GM12891 (cell line): ENCODE results near the gene MYMX.
A peak's percentile ranks its signal among the peaks of the same experiment; 100 is the strongest.

Source experiments
- PAX5 ChIP-seq: IDR thresholded peaks from 2 replicates; pipeline ENCODE4 v1.6.1; 2011; ENCODE audit warnings: low read length, moderate library complexity, mild to moderate bottlenecking; ENCODE audit not compliant: insufficient read depth, severe bottlenecking
- POLR2A ChIP-seq: IDR thresholded peaks from 2 replicates; pipeline ENCODE4 v1.6.1; 2011; ENCODE audit warnings: low read depth, low read length, control low read depth
- POLR2AphosphoS5 ChIP-seq: IDR thresholded peaks from 2 replicates; pipeline ENCODE4 v1.6.1; 2011; ENCODE audit warnings: low read depth, low read length, control low read depth
- POU2F2 ChIP-seq: IDR thresholded peaks from 2 replicates; pipeline ENCODE4 v1.6.1; 2011; ENCODE audit warnings: low read depth, mild to moderate bottlenecking, control low read depth, low read length, moderate library complexity
- SPI1 ChIP-seq: IDR thresholded peaks from 2 replicates; pipeline ENCODE4 v1.6.1; 2011; ENCODE audit warnings: low read depth, low read length, control low read depth
- TAF1 ChIP-seq: IDR thresholded peaks from 2 replicates; pipeline ENCODE4 v1.6.1; 2011; ENCODE audit warnings: low read depth, low read length, control low read depth

DNA sequence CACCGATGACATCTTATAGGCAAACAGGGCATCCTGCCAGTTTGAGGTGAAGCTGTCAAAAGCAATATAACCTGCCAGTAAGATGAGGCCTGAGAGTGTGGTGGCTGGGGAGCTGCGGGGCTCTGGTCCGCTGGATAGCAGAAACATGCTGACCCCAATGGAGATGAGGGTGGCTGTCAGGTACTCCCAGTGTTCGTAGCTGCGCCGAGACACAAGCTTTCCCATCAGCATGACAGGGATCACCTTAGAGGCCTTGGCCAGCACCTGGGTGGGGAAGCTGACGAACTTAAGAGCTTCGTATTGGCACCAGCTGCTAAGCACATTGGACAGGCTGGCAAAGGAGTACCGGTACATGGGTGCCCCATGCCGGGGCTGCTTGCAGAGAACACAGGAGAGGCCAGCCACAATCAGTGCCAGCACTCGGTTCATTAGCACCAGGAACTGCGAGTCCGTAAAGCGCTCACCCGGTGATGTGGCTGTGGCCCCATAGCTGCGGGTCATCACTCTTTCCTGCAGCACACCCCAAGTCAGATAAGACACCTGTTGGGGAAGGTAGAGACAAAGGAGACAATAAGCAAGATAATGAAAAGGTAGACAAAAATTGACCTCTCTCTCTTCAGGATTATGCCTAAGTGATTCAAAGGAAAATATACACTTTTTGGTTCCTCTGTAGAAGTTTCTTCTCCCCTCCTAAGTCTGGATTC is 38.5 kb downstream of the MYMX start:
- peak; percentile 69 for TF ChIP-seq POLR2A
- peak; percentile 98 for TF ChIP-seq POLR2AphosphoS5
- 0 out of 2 replicates have a peak, but pooled peaks have one; percentile 4 for TF ChIP-seq TAF1
- TF ChIP-seq PAX5 = no peak
- peak; percentile 54; the same call in 1 of the 2 replicates for TF ChIP-seq POU2F2
- no peak for TF ChIP-seq SPI1
